Activated T-helper 2 cell treated with anti-CD3 and anti-CD28 coated beads, Interferon-gamma antibody, Interleukin-2, Interleukin-4, amounts not matched to agents 10 μg/mL and 5 μg/mL and 100 μg/mL, durations not matched to agents 14 hours and 24 hours and 36 hours (primary cell): ENCODE data around the gene FOSB. TPM values are rescaled to one million over a fixed set of nuclear protein-coding genes. Genes with fewer than 3 reads are reported as not detected.

ENCODE experiments used
- DNase-seq: peaks from one replicate; pipeline ENCODE4 v3.0.0; 2021; ENCODE audit warnings: low spot score
- H3K27ac Mint-ChIP-seq: one replicate; pipeline ENCODE4 v1.8.0; 2021; ENCODE audit warnings: mixed read lengths
- H3K27me3 Mint-ChIP-seq: one replicate; pipeline ENCODE4 v1.8.0; 2021; ENCODE audit warnings: low read depth, mixed read lengths
- H3K36me3 Mint-ChIP-seq: one replicate; pipeline ENCODE4 v1.8.0; 2021; ENCODE audit warnings: low read depth, mixed read lengths
- H3K4me1 Mint-ChIP-seq: one replicate; pipeline ENCODE4 v1.8.0; 2021; ENCODE audit warnings: low read depth, mixed read lengths
- H3K4me3 Mint-ChIP-seq: one replicate; pipeline ENCODE4 v1.8.0; 2021; ENCODE audit warnings: low read depth, mild to moderate bottlenecking, moderate library complexity, mixed read lengths
- H3K9me3 Mint-ChIP-seq: one replicate; pipeline ENCODE4 v1.8.0; 2021; ENCODE audit warnings: mixed read lengths
- intact Hi-C: fragments of 100-400 bp; cut with micrococcal nuclease; formaldehyde crosslinking; loops from one replicate; pipeline ENCODE4 v1.15.1; 2023
- total RNA-seq: library from RNA; stranded (reverse); gene quantifications from 2 replicates; pipeline ENCODE4 v1.2.3, GENCODE V29; 2022

The FOSB gene
- total RNA-seq, 1 donor from 2014 or later: 10.2 TPM

GRCh38 chr19:45444318-45445041 lies 23.3 kb upstream of the FOSB start:
- peak overlapping the region; percentile 26 for H3K27ac Mint-ChIP-seq
- intact Hi-C loops: no loop called here

DNA sequence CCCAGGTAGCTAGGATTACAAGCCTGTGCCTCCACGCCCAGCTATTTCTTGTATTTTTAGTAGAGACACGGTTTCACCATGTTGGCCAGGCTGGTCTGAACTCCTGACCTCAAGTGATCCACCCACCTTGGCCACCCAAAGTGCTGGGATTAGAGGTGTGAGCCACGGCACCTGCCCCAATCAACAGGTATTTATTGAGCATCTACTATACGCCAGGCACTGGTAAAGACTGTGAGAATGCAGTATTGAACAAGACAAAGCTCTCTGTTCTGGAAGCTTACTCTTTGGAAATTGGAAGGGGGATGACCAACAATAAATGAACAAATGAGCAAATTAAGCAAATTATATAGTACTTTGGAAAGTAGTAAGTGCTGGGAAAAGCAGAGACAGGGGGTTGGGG lies 22.7 kb upstream of the FOSB start:
- no peak for DNase-seq
- no peaks in the 10 kb centered on the region for H3K27me3 Mint-ChIP-seq
- H3K27ac Mint-ChIP-seq: no peak overlapping the region
- H3K9me3 Mint-ChIP-seq: no peaks in the 10 kb centered on the region
- no peaks in the 10 kb centered on the region for H3K36me3 Mint-ChIP-seq
- no peak overlapping the region for H3K4me3 Mint-ChIP-seq
- intact Hi-C loops: no loop called here
- H3K4me1 Mint-ChIP-seq: peaks cover 42% of the 10 kb centered on the region

More at GRCh38 chr19:45444318-45445041, 23.3 kb upstream of the FOSB start:
- peaks cover 40% of the 10 kb centered on the region for H3K4me1 Mint-ChIP-seq
- H3K36me3 Mint-ChIP-seq: no peaks in the 10 kb centered on the region
- H3K27me3 Mint-ChIP-seq: no peaks in the 10 kb centered on the region
- no peak overlapping the region for H3K4me3 Mint-ChIP-seq
- no peaks in the 10 kb centered on the region for H3K9me3 Mint-ChIP-seq
- DNase-seq: peak; percentile 79

DNA sequence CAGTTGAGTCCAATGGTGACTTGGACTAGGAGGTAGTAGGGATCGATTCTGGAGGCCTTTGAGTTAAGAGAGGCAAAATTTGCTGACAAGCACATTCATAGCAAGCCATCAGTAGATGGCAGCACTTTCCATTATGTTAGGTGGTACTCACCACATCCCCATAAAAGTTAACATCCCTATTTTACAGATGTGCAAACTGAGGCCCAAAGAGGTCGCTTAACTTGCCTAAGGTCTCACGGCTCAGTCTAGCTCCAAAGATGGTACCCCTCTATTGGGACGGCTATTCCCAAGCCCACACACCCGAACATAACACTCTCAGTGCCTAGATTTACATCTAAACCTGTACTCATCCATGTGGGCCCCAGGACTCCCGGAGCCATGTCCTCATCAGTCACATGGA lies 21.5 kb upstream of the FOSB start:
- no peaks in the 10 kb centered on the region for H3K9me3 Mint-ChIP-seq
- DNase-seq: no peak
- no peaks in the 10 kb centered on the region for H3K36me3 Mint-ChIP-seq
- peaks cover 38% of the 10 kb centered on the region for H3K4me1 Mint-ChIP-seq
- no peaks in the 10 kb centered on the region for H3K27me3 Mint-ChIP-seq
- intact Hi-C loops: no loop called here
- H3K27ac Mint-ChIP-seq: no peak overlapping the region
- H3K4me3 Mint-ChIP-seq: no peak overlapping the region

DNA sequence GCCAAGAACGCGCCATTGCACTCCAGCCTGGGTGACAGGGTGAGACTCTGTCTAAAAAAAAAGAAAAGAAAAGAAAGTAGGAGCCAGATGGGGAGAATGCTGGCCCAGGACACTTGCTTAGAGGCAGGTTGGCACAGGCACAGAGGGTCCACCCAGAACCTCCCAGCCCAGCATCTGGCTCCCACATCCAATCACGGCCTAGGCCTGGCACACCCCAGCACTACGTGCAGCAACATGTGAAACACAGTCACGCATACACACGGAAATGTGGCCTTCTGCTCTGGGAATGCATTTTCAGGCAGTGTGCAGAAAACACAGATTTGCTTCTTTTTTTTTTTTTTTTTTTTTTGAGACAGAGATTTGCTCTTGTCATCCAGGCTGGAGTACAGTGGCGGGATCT lies 20.9 kb upstream of the FOSB start:
- Mint-ChIP-seq H3K9me3 (no peaks in the 10 kb centered on the region), H3K36me3 (no peaks in the 10 kb centered on the region), H3K4me3 (no peak overlapping the region), H3K4me1 (peaks cover 45% of the 10 kb centered on the region), H3K27ac (no peak overlapping the region), H3K27me3 (no peaks in the 10 kb centered on the region)
- intact Hi-C loops: no loop called here
- DNase-seq: no peak

- Mint-ChIP-seq H3K9me3 (no peaks in the 10 kb centered on the region), H3K27ac (peak overlapping the region; percentile 51), H3K27me3 (peaks cover 2% of the 10 kb centered on the region), H3K36me3 (no peaks in the 10 kb centered on the region), H3K4me3 (no peak overlapping the region), H3K4me1 (peaks cover 40% of the 10 kb centered on the region)
- no peak for DNase-seq
- intact Hi-C loops: no loop called here
These were observed 19.4 kb upstream of the FOSB start for GRCh38 chr19:45448425-45448756.

- intact Hi-C loops: no loop called here
- Mint-ChIP-seq H3K27me3 (peaks cover 4% of the 10 kb centered on the region), H3K9me3 (no peaks in the 10 kb centered on the region), H3K36me3 (no peaks in the 10 kb centered on the region), H3K27ac (peak overlapping the region; percentile 60), H3K4me3 (peak overlapping the region; percentile 61), H3K4me1 (peaks cover 39% of the 10 kb centered on the region)
- no peak for DNase-seq
These were observed 18.9 kb upstream of the FOSB start for GRCh38 chr19:45448887-45449299.

- peak overlapping the region; percentile 88 for H3K4me3 Mint-ChIP-seq
- intact Hi-C loops: no loop called here
- peaks cover 40% of the 10 kb centered on the region for H3K4me1 Mint-ChIP-seq
- H3K27ac Mint-ChIP-seq: peak overlapping the region; percentile 92
- no peaks in the 10 kb centered on the region for H3K9me3 Mint-ChIP-seq
- no peak for DNase-seq
- peaks cover 4% of the 10 kb centered on the region for H3K27me3 Mint-ChIP-seq
- H3K36me3 Mint-ChIP-seq: no peaks in the 10 kb centered on the region
These were observed 17.8 kb upstream of the FOSB start for GRCh38 chr19:45450012-45450333.

GRCh38 chr19:45451131-45451849 lies 16.5 kb upstream of the FOSB start:
- H3K36me3 Mint-ChIP-seq: no peaks in the 10 kb centered on the region
- peak; percentile 55 for DNase-seq
- H3K27me3 Mint-ChIP-seq: peaks cover 4% of the 10 kb centered on the region
- H3K9me3 Mint-ChIP-seq: no peaks in the 10 kb centered on the region
- peaks cover 47% of the 10 kb centered on the region for H3K4me1 Mint-ChIP-seq
- intact Hi-C loops: loop anchor here (1.0 kb wide), 3 partner anchors 16 to 81 kb away; partner anchors contain the start of genes ERCC2 and FOSB
- peak overlapping the region; percentile 78 for H3K4me3 Mint-ChIP-seq
- peak overlapping the region; percentile 83 for H3K27ac Mint-ChIP-seq

GRCh38 chr19:45451850-45452387 lies 15.9 kb upstream of the FOSB start:
- Mint-ChIP-seq H3K4me1 (peaks cover 47% of the 10 kb centered on the region), H3K36me3 (no peaks in the 10 kb centered on the region)
- intact Hi-C loops: loop anchor here (1.0 kb wide), 3 partner anchors 15 to 82 kb away; partner anchors contain the start of genes ERCC2 and FOSB

DNA sequence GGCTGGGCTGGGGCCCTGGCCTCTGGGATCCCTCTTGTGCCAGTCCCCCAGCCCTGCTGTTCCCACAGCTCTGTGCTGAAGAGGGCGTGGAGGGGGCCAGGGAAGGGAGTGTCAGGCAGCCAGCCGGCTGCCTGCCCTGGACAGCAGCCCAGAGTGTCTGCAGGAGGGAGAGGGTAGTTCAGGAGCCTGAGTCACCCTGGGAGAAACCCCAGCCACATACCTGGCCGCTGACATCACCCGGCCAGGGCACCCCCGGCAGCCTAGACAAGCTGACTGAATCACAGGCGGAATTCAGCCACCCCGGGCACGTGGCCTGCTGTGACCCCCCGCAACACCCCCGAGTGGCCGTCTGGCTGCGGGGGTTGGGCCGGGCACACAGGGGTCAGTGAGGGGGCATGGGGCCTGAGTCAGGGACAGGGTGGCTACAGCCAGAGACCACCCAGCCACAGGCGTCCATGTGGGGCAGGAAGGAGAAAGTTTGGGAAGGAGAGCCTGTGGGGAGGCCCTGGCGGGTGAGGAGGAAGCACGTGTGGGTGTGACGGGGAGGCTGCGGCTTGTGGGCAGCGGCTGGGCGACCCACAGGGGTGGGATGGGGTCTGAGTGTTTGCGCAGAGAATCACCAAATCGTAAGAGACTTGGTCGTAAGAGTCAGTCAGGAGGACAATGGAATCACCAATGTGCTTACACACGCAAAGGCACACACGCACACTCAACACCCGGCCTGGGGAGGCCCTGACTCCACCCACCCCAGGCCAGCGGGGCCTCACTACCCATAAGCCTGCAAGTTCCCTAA lies 11.9 kb upstream of the FOSB start:
- H3K4me3 Mint-ChIP-seq: no peak overlapping the region
- peaks cover 31% of the 10 kb centered on the region for H3K4me1 Mint-ChIP-seq
- H3K36me3 Mint-ChIP-seq: no peaks in the 10 kb centered on the region
- peaks cover 4% of the 10 kb centered on the region for H3K27me3 Mint-ChIP-seq
- no peak for DNase-seq
- intact Hi-C loops: no loop called here
- no peaks in the 10 kb centered on the region for H3K9me3 Mint-ChIP-seq
- H3K27ac Mint-ChIP-seq: peak overlapping the region; percentile 74

More at GRCh38 chr19:45451850-45452387, 15.9 kb upstream of the FOSB start:
- Mint-ChIP-seq H3K4me3 (peak overlapping the region; percentile 78), H3K9me3 (no peaks in the 10 kb centered on the region), H3K27ac (peak overlapping the region; percentile 83), H3K27me3 (peaks cover 4% of the 10 kb centered on the region)
- DNase-seq: no peak

- Mint-ChIP-seq H3K27ac (no peak overlapping the region), H3K9me3 (no peaks in the 10 kb centered on the region), H3K4me1 (peaks cover 26% of the 10 kb centered on the region), H3K36me3 (no peaks in the 10 kb centered on the region), H3K27me3 (peaks cover 4% of the 10 kb centered on the region), H3K4me3 (no peak overlapping the region)
- DNase-seq: no peak
- intact Hi-C loops: no loop called here
These were observed 11.3 kb upstream of the FOSB start for GRCh38 chr19:45456500-45456815.

DNA sequence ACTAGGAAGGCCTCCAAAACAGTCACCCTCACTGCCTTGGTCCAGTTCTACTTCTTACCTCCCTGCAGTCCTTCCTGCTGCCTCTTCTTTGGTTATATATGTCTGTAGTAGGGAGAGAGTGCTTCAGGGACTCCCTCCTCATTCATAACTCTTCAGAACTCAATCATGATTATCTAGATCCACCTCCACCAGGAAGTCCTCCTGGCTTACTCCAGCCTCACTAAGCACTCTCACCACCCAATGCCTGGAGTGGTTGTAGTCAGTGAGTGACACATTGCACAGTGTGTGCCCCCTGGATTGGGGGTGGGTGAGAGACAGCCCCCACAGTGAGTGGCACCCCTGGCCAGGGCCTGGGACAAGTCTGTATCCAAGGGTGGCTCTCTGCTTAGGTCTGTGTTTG lies 10.0 kb upstream of the FOSB start:
- H3K4me1 Mint-ChIP-seq: peaks cover 17% of the 10 kb centered on the region
- H3K36me3 Mint-ChIP-seq: no peaks in the 10 kb centered on the region
- intact Hi-C loops: no loop called here
- peaks cover 3% of the 10 kb centered on the region for H3K27me3 Mint-ChIP-seq
- H3K9me3 Mint-ChIP-seq: no peaks in the 10 kb centered on the region
- peak overlapping the region; percentile 1 for H3K27ac Mint-ChIP-seq
- no peak for DNase-seq
- H3K4me3 Mint-ChIP-seq: no peak overlapping the region
